A549 (cell line): ENCODE data around the gene SLC16A3.

Experiments used
- PHF8 ChIP-seq: fragments of 200-600 bp; sonication (generic); IDR thresholded peaks from 2 replicates; pipeline ENCODE4 v1.6.1; 2016; ENCODE audit warnings: low read depth, mild to moderate bottlenecking, antibody characterized with exemption, moderate library complexity, borderline replicate concordance
- POLR2A ChIP-seq: IDR thresholded peaks from 2 replicates; pipeline ENCODE4 v1.6.1; 2012; ENCODE audit warnings: mild to moderate bottlenecking, low read length
- RFX5 ChIP-seq: fragments of 450-650 bp; IDR thresholded peaks from 2 replicates; pipeline ENCODE4 v1.7.1; 2014; ENCODE audit warnings: antibody characterized with exemption, mild to moderate bottlenecking, moderate library complexity
- RNF2 ChIP-seq: fragments of 200-600 bp; sonication (generic); IDR thresholded peaks from 2 replicates; pipeline ENCODE4 v1.6.1; 2016; ENCODE audit warnings: low read depth, mild to moderate bottlenecking, antibody characterized with exemption, moderate library complexity, borderline replicate concordance
- TF ChIP-seq, protein P1 (sequence below): fragments of >200 bp; sonication (Bioruptor Twin); formaldehyde crosslinking; IDR thresholded peaks from 3 replicates; pipeline ENCODE4 v1.5.1; 2016
- TF ChIP-seq, protein P2 (sequence below): IDR thresholded peaks from 2 replicates; pipeline ENCODE4 v1.6.1; 2012
- TF ChIP-seq, protein P3 (sequence below): IDR thresholded peaks from 2 replicates; pipeline ENCODE4 v1.6.1; 2012; ENCODE audit warnings: low read depth, borderline replicate concordance

DNA sequence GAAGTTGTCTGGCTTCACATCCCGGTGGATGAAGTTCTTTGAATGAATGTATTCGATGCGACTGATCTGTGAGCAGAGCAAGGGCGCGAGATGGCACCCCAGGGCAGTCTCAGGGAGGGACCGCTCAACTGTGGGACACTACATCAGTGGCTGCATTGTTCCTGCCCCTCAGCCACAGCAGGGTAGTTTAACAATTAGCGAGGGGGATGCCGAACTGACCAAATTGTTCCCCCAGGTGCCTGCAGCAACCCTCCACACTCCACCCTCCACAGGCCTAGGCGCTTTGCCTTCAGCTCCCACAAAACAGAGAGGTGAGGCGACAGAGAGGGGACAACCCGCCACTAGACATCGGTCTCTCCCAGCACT, 24.3 kb downstream of the SLC16A3 start:
- TF ChIP-seq RFX5 (no peak), POLR2A (no peak), RNF2 (no peak), PHF8 (no peak)
- TF ChIP-seq, protein P1, sequence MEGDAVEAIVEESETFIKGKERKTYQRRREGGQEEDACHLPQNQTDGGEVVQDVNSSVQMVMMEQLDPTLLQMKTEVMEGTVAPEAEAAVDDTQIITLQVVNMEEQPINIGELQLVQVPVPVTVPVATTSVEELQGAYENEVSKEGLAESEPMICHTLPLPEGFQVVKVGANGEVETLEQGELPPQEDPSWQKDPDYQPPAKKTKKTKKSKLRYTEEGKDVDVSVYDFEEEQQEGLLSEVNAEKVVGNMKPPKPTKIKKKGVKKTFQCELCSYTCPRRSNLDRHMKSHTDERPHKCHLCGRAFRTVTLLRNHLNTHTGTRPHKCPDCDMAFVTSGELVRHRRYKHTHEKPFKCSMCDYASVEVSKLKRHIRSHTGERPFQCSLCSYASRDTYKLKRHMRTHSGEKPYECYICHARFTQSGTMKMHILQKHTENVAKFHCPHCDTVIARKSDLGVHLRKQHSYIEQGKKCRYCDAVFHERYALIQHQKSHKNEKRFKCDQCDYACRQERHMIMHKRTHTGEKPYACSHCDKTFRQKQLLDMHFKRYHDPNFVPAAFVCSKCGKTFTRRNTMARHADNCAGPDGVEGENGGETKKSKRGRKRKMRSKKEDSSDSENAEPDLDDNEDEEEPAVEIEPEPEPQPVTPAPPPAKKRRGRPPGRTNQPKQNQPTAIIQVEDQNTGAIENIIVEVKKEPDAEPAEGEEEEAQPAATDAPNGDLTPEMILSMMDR, result no peak
- TF ChIP-seq, protein P2, sequence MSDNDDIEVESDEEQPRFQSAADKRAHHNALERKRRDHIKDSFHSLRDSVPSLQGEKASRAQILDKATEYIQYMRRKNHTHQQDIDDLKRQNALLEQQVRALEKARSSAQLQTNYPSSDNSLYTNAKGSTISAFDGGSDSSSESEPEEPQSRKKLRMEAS, result no peak
- TF ChIP-seq, protein P3, sequence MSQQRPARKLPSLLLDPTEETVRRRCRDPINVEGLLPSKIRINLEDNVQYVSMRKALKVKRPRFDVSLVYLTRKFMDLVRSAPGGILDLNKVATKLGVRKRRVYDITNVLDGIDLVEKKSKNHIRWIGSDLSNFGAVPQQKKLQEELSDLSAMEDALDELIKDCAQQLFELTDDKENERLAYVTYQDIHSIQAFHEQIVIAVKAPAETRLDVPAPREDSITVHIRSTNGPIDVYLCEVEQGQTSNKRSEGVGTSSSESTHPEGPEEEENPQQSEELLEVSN, result no peak
